Left cardiac atrium (tissue), 4 donors: Measurements from ENCODE around the gene MAGEA2. TPM values are rescaled to one million over a fixed set of nuclear protein-coding genes. Genes with fewer than 3 reads are reported as not detected.
"Not testable (repeated sequence)": the region's sequence is repeated elsewhere in the genome, so short reads cannot be mapped to it uniquely, and the experiment has no call there.

Source experiments
- ATAC-seq, 2 donors: fragments of 200-7000 bp; cut with Tn5 transposase; one replicate each; pipeline ENCODE4 v1.9.1; 2020; ENCODE audit warnings: mild to moderate bottlenecking in 2 of 2, moderate library complexity in 2 of 2
- DNase-seq: peaks from one replicate; pipeline ENCODE4 v3.0.0-alpha.2; 2020
- intact Hi-C, 2 donors: fragments of 100-400 bp; cut with DNase I; formaldehyde crosslinking; loops; one replicate each; pipeline versions ENCODE4 v1.14.1 to v1.15.1; 2022 to 2023
- long read RNA-seq: library from polyadenylated mRNA; unstranded; transcript quantifications from one replicate; pipeline ENCODE4 v2.0.0, GENCODE V29; 2021
- total RNA-seq, 2 donors: library from RNA; stranded (reverse); fragmentation: NEBNext Ultra II Directional; extraction: Animal tissue kit (Norgen Biotek cat#: 25700); gene quantifications; one replicate each; pipeline ENCODE4 v1.2.1, GENCODE V29; 2021
- donor health status: DM: no; HTN: yes; CAD: no.
- donor health status: DM: no; HTN: yes; CAD: no; lungs with severe emphysema.
- donor health status: DM: yes; HTN: yes; CAD: no.
- donor health status: Dilated cardiomyopathy.

The MAGEA2 gene
- total RNA-seq, result not detected
- long read RNA-seq, result 0 reads

GRCh38 chrX:152753686-152754650 is at the start of gene MAGEA2:
Gene MAGEA2 (minus strand): TSS chrX:152753842. CDS start chrX:152751363, 2,479 bp downstream.
- intact Hi-C loops, result not testable (repeated sequence)

GRCh38 chrX:152798945-152799344 is 45.3 kb upstream of the MAGEA2 start:
- ATAC-seq (no peak), DNase-seq (no peak)
- intact Hi-C loops, result no loop called here

More at GRCh38 chrX:152753686-152754650, at the start of gene MAGEA2:
- ATAC-seq, DNase-seq: not testable (repeated sequence)

GRCh38 chrX:152787062-152787461 is 33.4 kb upstream of the MAGEA2 start:
- ATAC-seq, intact Hi-C loops, DNase-seq: not testable (repeated sequence)

GRCh38 chrX:152769549-152770289 is 16.1 kb upstream of the MAGEA2 start, which contains the start of gene MAGEA6:
Gene MAGEA6 (minus strand): TSS chrX:152769689. CDS start chrX:152767650, 2,039 bp downstream.
- ATAC-seq, DNase-seq, intact Hi-C loops: not testable (repeated sequence)

- DNase-seq, ATAC-seq, intact Hi-C loops: not testable (repeated sequence)
These were observed 12.9 kb upstream of the MAGEA2 start for GRCh38 chrX:152766562-152766961.

- ATAC-seq, intact Hi-C loops, DNase-seq: not testable (repeated sequence)
These were observed 7.9 kb upstream of the MAGEA2 start for GRCh38 chrX:152761582-152761981.

- ATAC-seq, DNase-seq, intact Hi-C loops: not testable (repeated sequence)
These were observed 5.9 kb upstream of the MAGEA2 start for GRCh38 chrX:152759544-152759943.

GRCh38 chrX:152758918-152759317 is 5.3 kb upstream of the MAGEA2 start, which contains the start of gene CSAG3:
Gene CSAG3 (plus strand): TSS chrX:152759218.
- intact Hi-C loops, ATAC-seq, DNase-seq: not testable (repeated sequence)

GRCh38 chrX:152754871-152755270 is 1.2 kb upstream of the MAGEA2 start:
- ATAC-seq, DNase-seq, intact Hi-C loops: not testable (repeated sequence)

GRCh38 chrX:152738560-152738959 is 15.1 kb downstream of the MAGEA2 start:
- DNase-seq (no peak), ATAC-seq (no peak)
- intact Hi-C loops, result no loop called here

- ATAC-seq, intact Hi-C loops: not testable (repeated sequence)
These were observed 17.1 kb downstream of the MAGEA2 start for GRCh38 chrX:152736528-152736927.

GRCh38 chrX:152735860-152736511 is 17.7 kb downstream of the MAGEA2 start:
- DNase-seq (no peak), ATAC-seq (no peak)
- intact Hi-C loops, result no loop called here

More at GRCh38 chrX:152736528-152736927, 17.1 kb downstream of the MAGEA2 start:
- DNase-seq, result not testable (repeated sequence)

- intact Hi-C loops, result no loop called here
- ATAC-seq, result no peak
- no peak for DNase-seq
These were observed 18.5 kb downstream of the MAGEA2 start for GRCh38 chrX:152735101-152735500.

GRCh38 chrX:152734143-152734858 is 19.3 kb downstream of the MAGEA2 start:
- ATAC-seq, DNase-seq, intact Hi-C loops: not testable (repeated sequence)

- ATAC-seq (no peak), DNase-seq (no peak)
- intact Hi-C loops, result no loop called here
These were observed 20.2 kb downstream of the MAGEA2 start, which contains the start of the genes CSAG1 and MAGEA12 for GRCh38 chrX:152733261-152733975. Gene CSAG1 (minus strand): TSS chrX:152733721. CDS start chrX:152732460, 1,261 bp downstream. Gene MAGEA12 (plus strand): TSS chrX:152733757. CDS start chrX:152736162, 2,405 bp downstream.

GRCh38 chrX:152725409-152725808 is 28.2 kb downstream of the MAGEA2 start:
- ATAC-seq (no peak), DNase-seq (no peak)
- intact Hi-C loops, result no loop called here
